NK-92 treated with Interleukin-12 subunit alpha and Interleukin-12 subunit beta, amount 100 ng/mL, for 24 hours (cell line): ENCODE measurements around the gene ANO6.
A peak's percentile ranks its signal among the peaks of the same experiment; 100 is the strongest.
"Not testable (repeated sequence)": the region's sequence is repeated elsewhere in the genome, so short reads cannot be mapped to it uniquely, and the experiment has no call there.

Experiments
- DNase-seq: peaks from one replicate; lab custom pipeline; 2025; lab: John Stamatoyannopoulos, UW

ANO6 gene

DNA sequence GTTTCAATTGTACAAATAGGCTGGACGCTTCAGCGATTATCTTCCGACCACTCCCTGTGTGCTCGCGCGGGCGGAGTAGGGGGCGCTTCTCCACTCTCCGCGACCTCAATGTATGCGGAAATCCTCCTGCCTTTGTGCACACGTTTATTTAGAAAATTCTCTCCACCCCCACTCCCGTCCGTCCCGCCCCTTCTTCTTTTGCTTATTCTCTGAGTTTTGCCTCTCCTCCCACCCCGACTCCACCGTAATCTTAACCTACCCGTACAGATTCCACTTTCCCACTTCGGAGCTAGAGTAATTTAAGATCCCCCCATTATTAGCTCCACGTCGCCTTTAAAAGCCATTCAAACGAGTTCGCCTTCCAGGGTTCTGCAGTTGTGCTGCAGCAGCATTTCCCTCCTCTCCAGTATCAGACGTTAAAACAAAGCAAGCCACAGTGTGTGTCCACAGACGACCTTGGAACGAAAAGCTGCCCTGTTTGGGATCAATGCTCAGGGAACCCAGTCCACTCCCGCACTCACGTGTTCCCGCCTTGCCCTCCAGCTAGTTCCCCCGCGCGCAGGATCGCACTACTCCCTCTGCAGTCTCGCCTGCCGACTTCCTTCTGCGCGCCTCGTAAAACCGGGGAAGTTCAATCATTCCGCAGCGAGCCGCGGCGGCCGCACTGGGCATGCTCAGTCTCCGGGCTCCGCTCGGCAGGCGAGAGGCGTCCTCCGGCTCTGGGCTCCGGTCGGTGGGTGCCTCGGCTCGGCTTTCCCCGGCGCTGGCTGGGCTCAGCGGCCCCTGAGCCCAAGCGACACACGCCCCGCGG is at the start of gene ANO6:
TSS of gene ANO6 (plus strand) at position 677 of the 811 bp plus-strand sequence. CDS start 227 bp downstream, outside the sequence.
- peak; percentile 68 for DNase-seq

DNA sequence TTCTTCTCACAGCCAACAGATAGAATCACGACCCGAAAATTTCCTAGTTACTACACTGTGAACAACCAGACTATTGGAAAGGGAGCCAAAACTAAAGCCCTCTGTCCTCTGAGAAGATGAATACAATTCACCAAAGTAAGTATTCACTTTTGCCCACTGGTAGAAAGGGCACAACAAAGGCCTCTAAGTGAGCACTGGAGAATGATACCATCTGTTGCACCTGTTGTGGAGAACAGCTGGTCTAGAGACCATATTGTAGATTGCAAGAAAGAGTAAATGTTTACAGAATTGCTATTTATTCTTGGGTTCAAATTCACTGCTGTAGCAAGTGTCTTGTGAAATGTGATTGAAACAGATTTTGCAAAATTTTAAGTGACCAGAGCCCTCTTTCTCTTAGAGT is 46.9 kb upstream of the ANO6 start:
- DNase-seq = no peak

DNA sequence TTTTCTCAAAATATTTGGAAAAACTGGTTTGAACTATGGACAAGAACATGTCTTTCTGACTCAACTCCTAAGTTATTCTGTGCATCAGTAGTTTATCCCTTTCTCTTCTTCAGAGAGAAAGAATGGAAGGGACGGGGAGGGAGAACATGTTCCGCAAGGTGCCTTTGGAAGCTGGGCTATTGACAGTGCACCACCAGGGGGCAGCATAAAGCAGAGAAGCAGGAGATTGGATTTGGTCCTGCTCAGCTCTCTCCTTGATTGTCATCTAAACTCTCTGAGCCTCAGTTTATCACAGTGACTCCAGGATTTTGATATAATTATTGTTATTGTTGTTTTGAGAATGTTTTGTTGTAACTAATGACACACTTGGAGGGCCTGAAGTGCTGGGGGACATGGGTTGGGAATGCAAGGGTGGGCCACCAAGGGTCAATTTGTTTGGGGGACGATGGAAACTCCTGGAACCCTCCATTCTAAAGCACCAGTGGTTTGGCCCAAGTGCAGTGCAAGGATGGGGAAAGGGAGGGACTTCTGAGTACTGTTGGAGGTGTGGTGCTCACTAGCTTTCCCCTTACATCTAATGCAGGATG is 45.3 kb upstream of the ANO6 start:
- peak; percentile 22 for DNase-seq

GRCh38 chr12:45173293-45173692 is 42.6 kb upstream of the ANO6 start:
- not testable (repeated sequence) for DNase-seq

- DNase-seq = no peak
Measured at GRCh38 chr12:45174595-45174994, 41.3 kb upstream of the ANO6 start.

DNA sequence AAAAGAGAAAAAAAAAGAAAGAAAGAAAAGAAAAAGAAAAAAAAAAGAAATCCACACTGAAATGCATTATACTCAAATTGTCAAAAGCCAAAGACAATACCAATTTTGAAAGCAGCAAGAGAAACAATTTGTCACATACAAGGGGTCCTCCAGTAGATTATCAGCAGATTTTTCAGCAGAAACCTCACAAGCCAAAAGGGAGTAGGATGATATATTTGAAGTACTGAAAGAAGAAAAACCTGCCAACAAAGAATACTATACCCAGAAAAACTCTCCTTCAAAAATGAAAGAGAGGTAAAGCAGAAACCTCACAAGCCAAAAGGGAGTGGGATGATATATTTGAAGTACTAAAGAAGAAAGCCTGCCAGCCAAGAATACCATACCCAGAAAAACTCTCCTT is 37.1 kb upstream of the ANO6 start:
- DNase-seq = no peak

DNA sequence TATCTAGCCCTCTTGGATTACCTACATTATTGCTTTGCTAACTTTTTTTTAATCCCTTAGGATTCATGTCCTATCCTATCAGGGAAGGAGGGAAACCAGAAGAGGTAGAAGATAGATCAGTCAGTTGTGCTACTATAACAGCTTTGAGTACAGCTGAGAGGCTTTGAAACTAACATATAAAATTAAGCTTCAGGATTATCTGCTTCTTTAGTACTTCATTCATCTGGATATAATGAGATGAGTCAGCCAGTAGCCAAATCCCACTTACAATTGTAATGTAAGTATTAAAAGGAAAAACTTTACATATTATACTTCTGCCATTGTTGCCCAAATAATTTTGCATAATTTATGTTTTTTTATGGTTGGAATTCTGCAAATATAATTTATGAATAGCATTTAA is 33.4 kb upstream of the ANO6 start:
- DNase-seq = no peak

GRCh38 chr12:45183246-45183645 is 32.6 kb upstream of the ANO6 start:
- no peak for DNase-seq

DNA sequence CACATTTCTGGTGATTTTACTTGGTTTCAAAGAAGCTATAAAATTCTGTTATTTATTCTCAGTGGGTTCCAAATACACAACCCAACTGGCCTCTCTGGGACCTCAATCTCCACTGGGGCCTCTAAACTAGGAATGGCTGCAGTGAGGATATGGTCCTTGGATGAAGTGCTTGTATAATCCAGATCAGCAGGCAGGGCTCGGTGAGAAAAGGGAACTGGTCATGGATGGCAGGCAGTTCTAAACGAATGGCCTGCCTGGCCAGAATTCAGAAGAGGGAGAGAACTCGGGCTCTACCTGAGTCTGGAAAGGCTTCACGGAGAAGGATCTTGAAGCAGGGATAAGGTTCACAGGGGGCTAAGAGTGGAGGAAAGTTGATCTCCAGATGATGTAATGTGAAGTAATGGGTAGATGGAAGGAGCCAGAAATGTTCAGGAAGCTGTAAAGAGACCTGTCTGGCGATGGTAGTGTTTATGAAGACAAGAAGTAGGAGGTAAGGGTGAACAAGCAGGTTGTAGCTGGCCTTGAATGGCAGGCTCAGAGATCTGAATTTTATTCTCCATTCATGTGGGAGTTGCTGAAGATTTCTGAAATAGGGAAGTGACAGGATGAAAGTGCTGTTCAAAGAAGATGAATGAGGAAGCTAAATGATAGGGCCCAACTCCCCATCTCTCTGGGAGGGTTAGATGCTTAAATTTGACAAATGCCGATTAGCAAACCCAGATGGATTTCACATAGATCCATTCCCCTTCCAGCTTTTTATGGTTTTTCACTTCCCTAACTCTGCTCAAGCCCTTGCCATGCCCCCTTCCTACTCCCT is 31.5 kb upstream of the ANO6 start:
- DNase-seq = no peak

- no peak for DNase-seq
Measured at GRCh38 chr12:45186762-45187161, 29.1 kb upstream of the ANO6 start.

DNA sequence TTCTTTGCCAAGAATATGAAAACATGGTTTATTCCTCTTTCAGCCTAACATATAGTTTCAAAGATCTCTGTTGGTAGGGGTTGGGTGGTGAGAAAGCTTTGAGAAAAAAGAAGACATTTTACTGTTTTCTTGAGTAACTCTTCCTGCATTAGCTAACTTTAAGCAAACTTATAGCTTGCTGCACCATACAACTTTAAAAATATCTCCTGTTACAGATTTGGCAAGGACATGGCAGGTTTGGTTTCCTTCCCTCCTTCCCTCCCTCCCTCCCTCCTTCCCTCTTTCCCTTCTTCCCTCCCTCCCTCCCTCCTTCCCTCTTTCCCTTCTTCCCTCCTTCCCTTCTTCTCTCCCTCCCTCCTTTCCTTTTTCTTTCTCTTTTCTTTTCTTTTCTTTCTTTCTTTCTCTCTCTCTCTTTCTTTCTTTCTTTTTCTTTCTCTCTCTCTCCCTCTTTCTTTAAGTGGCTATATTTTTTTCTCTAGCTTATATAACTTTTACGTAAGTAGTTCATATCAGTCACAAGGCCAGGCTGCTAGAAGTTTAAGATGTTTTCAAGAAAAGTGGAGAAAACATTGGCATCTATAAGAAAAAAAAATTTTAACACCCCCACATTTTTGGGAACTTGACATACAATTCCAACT is 26.0 kb upstream of the ANO6 start:
- DNase-seq = no peak

DNA sequence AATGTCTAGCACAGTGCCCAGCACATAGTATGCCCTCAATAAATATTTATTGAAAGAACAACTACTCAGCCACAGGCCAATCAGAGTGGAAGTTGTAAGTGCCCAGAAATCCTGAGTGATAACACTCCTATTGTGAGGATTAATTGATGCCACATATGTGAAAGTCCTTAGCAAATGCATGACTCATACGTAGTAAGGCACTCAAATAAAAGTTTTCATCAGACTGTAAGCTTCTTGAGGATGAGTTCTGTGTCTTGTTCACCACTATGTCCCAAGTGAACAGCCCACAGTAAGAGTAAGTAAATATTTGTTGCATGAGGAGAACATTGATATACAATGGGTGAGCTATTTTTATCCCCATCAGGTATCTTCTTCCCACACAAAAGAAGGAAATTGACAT is 24.7 kb upstream of the ANO6 start:
- DNase-seq = no peak

GRCh38 chr12:45192707-45193106 is 23.2 kb upstream of the ANO6 start:
- no peak for DNase-seq

- no peak for DNase-seq
Measured at GRCh38 chr12:45200491-45201043, 15.3 kb upstream of the ANO6 start.

DNA sequence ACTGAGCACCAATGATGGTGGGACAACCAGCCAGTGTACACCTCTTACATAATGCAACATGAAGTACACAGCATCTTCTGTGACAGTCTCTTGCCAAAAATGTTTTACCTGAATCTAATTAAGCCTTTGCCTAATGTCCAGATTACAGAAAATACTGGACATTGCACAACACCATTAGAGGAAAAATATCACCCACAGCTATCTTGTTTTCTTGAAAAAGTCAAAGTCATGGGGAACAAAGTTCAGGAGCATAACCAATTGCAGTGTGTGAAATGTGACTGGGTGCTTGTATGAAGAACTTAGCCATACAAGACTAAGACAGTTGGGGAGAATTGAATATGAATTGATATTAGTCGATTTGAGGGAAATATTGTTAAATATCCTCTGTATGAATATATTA is 12.1 kb upstream of the ANO6 start:
- DNase-seq = no peak

DNA sequence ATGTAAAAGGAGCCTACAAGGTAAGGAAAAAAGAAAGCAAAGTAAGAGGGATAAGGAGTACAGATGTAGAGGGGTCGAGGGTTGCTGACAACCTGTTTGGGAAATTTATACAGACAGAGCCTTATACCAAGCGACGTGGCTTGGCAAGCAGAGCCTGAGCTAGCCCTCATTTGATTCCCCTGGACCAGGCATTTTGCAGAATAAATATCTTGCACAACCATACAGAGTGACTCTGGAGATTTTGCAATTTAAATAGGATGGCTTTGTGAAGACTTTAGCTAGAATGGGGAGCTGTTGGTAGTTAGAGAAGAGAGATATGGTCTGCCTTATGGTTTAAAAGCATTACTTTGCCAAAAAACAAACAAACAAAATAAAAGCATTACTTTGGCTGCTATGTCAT is 11.1 kb upstream of the ANO6 start:
- no peak for DNase-seq

GRCh38 chr12:45205165-45205825 is 10.6 kb upstream of the ANO6 start:
- DNase-seq = no peak

DNA sequence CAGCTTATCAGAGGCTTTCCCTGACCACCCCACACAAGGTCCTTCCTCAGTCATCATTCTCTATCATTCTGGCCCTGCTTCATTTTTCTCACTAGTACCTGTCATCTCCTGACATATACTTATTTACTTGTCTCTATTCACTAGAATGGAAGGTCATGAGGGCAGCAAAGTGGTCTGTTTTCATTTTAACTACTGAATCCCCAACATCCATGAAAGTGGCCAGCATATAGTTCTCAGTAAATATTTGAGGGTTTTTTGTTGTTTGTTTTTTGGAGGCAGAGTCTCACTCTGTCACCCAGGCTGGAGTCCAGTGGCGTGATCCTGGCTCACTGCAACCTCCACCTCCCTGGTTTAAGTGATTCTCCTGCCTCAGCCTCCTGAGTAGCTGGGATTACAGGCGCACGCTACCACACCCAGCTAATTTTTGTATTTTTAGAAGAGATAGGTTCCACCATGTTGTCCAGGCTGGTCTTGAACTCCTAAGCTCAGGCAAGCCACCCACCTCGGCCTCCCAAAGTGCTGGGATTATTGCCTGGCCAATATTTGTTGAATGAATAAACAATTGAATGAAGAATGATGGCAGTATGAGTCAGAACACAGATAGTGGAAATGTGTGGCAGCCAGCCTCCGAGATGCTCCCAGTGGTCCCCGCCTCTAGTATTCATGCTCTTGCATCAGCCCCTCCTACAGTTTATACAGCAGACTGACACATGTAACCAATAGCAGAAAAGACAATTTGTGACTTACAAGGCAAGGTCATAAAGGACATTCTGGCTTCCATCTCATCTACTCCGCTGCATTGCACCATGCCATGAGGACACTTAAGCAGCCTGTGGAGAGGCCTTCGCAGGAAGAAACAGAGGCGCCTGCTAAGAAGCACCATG is 7.0 kb upstream of the ANO6 start:
- DNase-seq = no peak

DNA sequence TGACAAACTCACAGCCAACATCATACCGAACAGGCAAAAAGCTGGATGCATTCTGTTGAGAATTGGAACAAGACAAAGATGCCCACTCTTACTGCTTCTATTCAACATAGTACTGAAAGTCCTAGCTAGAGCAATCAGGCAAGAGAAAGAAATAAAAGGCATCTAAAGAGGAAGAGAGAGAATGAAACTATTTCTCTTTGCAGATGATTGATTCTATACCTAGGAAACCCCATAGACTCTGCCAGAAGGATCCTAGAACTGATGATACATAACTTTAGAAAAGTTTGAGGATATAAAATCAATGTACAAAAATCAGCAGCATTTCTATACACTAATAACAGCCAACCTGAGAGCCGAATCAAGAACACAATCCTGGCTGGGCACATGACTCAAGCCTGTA is 6.1 kb upstream of the ANO6 start:
- no peak for DNase-seq

- no peak for DNase-seq
Measured at GRCh38 chr12:45212064-45212463, 3.8 kb upstream of the ANO6 start.

DNA sequence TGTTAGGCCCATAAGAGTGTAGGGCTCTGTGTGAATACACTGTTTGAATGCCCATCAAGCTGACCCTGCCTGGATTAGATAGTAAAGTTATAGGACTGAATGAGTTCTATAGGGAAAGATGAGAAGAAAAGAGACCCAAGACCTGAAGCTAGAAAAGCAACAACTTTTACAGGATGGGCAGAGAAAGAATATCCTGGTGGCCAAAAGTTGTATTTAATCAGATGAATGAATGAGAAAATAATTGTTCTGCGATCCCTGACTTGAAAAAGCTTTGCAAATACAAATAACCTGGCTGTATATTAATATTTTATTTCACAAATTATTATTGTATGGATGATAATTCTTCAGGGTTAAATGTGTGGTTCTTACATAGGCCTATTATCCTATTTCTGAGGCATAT is 2.8 kb upstream of the ANO6 start:
- no peak for DNase-seq
